Stimulated activated CD4-positive, alpha-beta T cell treated with anti-CD3 and anti-CD28 coated beads, TNF-alpha, amount 100 ng/mL, for 4 hours (primary cell): ENCODE results near the gene RREB1.

Source experiments
- DNase-seq, 3 experiments: peaks; one replicate each; pipeline ENCODE4 v3.0.0-alpha.2; 2020; ENCODE audit warnings: low read depth in 3 of 3

The RREB1 gene

DNA sequence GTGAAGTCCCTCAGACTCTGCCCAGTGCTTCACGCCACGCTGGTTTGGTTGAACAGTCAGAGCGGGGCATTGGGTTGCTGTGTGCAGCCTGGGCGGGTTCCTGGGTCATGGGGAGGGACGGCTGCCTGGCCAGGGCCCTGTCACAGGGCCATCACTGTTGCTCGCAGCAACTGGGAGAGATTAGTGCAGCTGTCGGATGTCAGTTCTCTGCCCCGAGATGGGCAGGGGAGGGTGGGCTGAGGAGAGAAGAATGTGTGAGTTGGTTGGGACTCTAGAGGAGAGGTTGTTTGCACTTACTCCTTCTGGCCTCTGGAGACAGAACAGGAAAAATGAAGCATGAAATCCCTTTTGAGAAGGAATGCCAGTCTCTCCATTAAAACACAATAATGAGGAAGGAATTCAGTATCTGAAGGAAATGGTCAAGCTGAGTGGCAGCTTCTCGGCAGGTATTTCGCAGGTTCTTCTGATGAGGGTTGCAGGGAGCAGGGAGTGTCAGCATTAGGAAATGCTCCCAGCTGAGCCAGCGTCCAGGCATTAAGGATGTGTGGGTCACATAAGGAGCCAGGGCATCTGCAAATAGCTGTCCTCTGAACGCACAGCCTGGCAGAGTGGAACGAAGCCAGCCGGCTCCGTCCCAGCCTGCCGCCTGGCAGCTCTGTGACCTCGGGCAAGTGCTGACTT, 109.3 kb downstream of the RREB1 start:
- no peak for DNase-seq

DNA sequence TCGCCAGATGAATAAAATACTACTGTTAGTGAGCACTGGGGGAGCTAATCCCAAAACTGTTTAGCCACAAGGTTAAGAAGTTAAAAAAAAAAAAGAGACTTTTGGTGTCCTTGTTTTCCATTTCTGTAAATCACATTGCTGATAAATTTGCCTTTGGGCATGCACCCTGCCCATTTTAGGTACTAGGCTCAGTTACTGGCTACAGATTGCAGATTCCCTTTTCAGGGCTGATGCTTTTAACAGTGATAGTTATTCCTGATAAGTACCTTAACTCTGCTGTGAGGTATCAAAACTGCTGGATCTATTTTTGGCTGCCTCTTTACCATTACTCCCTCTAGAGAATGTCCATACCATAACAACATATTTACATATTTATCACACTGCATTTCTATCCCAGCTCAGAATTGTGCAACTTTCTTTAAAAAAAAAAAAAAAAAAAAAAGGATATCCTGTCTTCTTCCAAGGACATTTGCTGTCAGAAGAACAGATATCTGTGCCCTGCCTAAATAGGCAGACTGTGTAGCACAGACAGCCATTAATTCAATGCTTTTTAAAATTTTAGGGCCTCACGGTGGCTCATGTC, 110.7 kb downstream of the RREB1 start:
- no peak for DNase-seq

DNA sequence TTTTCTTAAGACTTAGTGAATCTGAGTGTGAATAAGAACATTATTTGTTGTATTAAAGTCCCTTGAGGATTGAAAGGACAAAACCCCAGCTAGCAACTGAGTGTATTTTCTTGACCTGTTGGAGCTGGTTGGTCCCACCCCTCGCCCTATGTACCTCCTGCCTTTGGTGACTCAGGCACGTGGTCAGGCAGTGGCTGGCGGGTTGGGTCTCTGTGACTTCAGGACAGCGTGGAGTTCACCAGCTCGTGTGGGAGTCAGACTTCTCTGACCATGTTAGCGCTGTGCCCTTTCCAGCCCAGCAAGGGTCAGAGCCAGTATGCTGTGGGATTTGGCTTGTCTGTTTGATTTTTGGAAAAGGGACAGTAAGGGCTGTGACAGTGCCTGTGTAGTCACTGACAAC, 111.5 kb downstream of the RREB1 start:
- no peak for DNase-seq

DNA sequence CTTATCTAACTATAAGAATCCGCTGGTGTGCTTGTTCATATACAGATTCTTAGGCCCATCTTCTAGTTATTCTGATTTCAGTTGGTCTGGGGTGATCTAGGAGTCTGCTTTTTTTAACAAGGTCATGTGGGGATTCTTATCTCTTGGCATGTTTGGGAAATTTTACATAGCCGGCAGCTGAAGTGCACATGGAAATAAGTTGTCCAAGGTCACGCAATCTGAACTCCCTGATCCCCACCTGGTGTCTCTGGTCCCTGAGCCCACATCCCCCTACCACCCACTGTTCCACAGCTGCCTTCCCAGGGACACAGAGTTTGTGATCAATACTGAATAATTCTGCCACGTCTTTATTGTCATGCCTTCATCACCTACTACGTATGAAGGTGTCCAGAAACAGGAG, 114.4 kb downstream of the RREB1 start:
- DNase-seq, result no peak

DNA sequence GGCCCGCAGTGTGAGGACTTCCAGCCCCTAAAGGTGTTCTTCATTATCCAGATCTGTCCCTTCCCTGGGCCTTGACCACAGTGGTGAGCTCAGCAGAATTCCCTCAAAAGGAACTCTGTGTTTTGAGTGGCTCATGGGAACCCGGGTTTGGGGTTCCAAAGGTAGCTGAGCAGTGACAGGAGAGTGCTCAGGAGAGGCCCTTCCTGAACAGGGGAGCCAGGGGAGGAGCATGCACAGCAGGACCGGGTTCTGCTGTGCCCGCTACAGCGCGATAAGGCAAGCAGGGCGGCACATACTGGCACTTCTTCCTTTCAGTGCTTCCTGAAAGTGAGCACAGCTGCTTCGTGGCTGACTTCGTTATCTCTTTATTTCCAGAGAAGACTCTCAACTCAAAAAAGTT, 117.0 kb downstream of the RREB1 start:
- DNase-seq, result no peak

DNA sequence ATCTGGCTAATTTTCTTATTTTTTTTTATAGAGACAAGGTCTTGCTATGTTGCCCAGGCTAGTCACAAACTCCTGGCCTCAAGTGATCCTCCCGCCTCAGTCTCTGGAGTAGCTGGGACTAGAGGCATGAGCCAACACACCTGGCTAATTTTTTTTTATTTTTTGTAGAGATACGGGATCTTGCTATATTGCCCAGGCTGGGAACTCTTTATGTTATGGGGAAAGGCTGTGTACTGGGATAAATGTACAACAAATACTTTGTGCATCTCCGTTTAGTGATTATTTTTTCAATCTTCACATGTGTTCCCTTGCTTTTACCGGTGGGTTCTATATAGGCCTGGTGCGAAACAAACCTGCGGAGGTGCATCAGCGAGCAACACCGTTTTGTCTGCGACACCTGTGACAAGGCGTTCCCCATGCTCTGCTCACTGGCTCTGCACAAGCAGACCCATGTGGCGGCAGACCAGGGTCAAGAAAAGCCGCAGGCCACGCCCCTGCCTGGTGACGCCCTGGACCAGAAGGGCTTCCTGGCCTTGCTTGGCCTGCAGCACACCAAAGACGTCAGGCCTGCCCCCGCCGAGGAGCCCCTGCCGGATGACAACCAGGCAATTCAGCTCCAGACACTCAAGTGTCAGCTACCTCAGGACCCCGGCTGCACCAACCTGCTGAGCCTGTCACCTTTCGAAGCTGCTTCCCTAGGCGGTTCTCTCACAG, 121.1 kb downstream of the RREB1 start:
- DNase-seq, result no peak

DNA sequence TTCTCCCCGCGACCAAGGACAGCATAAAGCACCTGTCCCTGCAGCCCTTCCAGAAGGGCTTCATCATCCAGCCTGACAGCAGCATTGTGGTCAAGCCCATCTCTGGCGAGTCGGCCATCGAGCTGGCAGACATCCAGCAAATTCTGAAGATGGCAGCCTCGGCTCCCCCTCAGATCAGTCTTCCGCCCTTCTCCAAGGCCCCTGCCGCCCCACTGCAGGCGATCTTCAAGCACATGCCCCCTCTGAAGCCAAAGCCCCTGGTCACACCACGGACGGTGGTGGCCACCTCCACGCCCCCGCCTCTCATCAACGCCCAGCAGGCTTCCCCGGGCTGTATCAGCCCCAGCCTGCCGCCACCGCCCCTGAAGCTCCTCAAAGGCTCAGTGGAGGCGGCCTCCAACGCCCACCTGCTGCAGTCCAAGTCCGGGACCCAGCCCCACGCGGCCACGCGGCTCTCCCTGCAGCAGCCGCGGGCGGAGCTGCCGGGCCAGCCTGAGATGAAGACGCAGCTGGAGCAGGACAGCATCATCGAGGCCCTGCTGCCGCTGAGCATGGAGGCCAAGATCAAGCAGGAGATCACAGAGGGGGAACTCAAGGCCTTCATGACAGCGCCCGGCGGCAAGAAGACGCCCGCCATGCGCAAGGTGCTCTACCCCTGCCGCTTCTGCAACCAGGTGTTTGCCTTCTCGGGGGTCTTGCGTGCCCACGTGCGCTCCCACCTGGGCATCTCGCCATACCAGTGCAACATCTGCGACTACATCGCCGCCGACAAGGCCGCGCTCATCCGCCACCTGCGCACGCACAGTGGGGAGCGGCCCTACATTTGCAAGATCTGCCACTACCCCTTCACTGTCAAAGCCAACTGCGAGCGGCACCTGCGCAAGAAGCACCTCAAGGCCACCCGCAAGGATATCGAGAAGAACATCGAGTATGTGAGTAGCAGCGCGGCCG, 121.9 kb downstream of the RREB1 start:
- no peak for DNase-seq

DNA sequence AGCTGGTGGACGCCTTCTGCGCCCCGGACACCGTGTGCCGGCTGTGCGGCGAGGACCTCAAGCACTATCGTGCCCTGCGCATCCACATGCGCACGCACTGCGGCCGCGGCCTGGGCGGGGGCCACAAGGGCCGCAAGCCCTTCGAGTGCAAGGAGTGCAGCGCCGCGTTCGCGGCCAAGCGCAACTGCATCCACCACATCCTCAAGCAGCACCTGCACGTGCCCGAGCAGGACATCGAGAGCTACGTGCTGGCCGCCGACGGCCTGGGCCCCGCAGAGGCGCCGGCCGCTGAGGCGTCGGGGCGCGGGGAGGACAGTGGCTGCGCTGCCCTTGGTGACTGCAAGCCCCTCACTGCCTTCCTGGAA, 122.5 kb downstream of the RREB1 start:
- no peak for DNase-seq

DNA sequence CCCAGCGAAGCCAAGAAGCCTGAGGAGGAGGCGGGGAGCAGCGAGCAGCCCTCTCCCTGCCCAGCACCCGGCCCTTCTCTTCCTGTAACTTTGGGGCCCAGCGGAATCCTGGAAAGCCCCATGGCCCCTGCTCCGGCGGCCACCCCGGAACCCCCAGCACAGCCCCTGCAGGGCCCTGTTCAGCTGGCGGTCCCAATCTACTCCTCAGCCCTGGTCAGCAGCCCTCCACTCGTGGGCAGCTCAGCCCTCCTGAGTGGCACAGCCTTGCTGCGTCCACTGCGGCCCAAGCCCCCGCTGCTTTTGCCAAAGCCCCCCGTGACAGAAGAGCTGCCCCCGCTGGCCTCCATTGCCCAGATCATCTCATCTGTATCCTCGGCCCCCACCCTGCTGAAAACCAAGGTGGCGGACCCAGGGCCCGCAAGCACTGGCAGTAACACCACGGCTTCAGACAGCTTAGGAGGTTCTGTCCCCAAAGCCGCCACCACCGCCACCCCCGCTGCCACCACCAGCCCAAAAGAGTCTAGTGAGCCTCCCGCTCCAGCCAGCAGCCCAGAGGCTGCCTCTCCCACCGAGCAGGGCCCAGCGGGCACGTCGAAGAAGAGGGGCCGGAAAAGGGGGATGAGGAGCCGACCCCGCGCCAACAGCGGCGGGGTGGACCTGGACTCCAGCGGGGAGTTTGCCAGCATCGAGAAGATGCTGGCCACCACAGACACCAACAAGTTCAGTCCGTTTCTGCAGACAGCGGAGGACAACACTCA, 123.4 kb downstream of the RREB1 start:
- DNase-seq, result no peak

DNA sequence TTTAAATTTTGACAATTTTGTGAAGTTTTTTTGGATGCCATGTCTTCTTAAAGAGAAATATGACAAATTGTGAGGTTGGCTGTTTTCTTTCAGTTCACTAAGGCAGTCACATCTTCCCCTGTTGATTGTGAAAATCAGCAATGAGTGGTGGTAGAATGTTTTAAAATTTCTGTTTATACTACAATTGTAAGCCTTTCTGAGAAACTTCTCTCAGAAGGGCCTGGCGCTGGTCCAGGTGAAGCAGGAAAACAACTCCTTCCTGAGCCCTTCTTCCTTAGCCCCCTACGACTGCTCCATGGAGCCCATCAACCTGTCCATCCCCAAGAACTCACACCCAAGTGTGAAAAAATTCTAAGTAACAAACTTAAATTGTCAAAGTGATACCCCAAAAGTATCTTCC, 124.6 kb downstream of the RREB1 start:
- DNase-seq, result no peak

DNA sequence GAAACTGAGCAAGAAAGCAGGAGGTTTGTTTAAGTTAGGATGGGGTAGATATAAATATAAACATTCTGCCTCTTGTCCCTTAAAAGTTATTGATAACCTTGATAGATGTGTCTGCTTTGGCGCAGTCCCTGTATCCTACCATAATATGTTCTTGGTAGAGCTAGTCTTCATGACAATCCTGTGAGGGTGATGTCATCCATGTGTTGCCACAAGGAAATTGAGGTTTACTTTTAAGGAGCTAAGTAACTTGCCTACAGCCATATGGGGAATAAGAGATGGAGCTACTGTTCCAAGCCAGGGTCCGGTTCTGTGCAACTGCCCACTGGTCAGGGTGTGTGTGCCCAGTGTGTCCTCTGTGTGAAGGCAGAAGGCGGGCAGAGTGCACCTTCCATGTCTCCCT, 126.8 kb downstream of the RREB1 start:
- DNase-seq, result no peak

DNA sequence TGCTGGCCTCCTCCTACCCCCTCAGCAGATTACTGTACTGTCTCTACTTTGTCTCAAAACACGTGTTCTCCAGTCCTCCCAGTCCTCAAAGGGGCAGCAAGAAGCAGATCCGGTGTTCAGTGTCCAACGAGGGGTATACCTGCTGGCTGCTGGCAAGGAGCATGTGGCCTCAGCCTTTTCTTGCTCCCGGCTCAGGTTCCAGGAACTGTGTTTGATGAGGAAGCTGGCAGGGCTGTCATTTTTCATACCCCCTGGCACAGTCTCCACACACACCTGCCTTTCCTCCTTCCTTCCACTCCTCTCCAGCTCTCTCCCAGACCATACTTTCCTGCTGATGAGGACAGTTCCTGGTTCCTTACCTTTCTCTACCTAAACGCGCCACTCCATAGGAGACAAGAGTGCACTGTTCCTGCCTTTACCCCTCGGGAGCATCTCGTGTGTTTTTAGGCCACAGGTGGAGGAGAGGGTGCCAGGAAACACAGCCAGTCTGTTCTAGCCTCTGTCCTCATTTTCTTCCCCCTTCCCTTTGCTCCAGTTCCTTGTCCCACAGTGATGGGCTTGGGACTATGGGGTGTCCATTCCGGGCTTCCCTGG, 128.0 kb downstream of the RREB1 start:
- no peak for DNase-seq

DNA sequence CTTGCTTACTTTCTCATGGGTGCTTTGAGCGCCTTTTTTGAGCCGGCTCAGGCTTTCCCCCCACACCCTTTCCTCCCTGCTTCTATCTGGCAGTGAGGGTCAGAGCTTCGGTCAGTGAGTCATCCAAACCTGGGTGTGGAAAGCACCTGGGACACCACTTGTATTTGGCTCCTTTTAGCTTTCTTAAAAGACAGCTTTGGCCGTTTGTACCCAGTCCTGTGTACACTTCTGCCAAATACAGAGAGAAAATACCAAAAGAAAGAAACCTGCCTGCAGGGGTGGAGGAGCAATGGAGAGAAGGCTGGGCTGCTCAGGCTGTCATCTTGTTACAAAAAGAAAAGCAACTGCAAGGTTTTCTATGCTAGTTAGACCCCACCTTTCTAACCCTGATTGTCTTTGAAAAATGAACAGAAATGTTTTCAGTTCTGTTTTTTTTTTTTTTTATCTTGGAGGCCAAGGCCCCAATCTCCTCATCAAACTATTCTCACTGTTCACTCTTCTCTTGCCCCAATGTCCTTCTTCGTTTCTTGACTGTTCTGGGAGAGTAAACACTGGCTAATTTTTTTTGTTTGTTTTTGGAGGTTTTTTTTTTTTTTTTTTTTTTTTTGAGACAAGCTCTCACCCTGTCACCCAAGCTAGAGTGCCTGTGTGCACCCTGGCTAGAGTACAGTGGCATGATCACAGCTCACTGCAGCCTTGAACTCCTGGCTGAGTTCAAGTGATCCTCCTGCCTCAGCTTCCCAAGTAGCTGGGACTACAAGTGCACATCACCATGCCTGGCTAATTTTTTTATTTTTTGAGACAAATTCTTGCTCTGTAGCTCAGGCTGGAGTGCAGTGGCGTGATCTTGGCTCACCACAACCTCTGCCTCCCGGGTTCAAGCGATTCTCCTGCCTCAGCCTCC, 128.8 kb downstream of the RREB1 start:
- no peak for DNase-seq

DNA sequence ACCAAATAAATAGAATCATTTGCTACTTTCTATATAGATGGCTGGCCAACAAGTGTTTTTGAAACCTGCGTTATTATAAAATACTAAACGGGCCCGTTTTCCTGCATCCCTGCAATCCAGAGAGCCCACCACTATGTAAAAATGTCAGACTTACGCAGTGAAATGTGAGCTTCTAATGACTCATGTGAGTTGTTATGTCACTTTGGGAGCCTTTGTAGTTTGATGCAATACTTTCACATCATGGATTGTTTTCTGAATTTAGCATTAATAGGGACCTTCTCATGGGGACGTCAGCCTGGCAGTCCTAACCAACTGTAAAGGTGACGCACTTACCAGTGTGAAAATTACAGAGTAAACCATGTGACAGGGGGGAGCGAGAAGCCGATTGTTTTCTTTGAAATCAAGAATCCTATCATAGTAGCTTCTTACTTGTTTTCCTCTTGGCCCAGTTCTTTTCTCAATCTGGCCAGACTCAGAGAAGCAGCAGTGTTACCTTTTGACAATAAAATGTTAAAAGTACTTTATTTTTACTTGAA, 130.0 kb downstream of the RREB1 start:
- DNase-seq, result no peak

DNA sequence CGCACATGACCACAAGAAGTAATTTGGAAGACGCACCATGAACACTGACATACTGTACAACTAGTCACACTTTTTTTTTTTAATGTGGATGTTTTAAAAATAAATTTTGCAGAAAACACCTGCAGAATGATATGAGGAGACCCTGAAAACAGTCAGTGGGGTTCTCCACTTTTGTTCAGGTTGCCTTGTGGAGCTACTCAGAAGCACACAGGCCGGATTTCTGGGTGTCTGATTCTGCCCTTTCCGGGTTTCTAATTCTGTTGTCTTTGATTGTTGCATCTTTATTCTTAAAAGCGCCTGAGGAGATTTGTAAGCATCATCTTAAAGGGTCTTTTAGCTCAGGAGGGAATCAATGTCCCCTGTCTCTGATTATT, 130.8 kb downstream of the RREB1 start:
- DNase-seq, result no peak

DNA sequence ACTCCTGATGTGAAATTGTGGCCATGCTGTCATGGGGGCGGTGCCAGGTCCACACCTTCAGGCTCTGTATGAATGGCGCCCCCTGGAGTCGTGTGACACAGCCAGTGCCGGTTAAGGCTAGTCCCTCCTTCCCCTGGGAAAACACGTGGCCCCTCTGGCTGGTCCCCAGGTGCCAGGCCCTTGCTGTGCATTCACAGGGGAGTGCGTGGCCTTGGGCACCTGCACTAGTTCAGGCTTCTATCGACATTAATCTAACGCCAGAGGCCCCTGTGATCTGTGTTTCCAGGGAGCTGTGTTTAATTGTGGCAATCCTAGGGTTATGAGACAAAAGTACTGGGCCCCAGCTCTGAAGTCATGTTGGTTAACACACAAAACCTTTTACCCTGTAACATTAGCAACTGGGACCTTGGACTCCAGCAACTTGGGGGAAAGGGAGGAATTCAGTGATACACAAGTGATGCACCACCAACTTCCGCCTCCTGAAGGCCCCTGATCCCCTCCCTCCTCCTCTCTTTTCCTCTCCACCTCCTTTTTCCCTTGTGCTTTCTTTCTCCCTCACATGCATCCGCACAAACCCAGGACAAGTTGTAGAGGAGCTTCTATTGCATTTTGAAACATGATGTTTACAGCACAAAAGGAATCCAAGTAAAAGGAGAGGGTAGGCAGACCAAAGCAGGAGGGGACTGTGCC, 131.3 kb downstream of the RREB1 start:
- DNase-seq, result peak; percentile 26 to 63 (median 49)

DNA sequence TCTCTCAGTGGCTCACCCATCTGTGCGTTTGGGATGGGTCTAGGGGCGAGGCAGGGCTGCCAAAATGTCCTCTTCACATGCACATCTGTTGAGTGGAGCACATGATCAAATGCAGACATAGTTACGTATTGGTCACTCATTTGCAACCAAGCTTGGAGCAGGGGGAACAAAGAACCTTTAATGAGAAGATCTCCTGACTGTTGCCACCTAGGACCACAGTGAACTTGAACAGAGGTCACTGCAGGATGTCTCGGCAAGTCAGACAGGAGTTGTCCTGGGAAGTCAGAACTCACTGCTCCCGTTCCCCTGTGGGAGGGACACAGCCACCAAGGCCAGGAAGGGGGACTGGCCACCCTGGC, 131.8 kb downstream of the RREB1 start:
- no peak for DNase-seq

DNA sequence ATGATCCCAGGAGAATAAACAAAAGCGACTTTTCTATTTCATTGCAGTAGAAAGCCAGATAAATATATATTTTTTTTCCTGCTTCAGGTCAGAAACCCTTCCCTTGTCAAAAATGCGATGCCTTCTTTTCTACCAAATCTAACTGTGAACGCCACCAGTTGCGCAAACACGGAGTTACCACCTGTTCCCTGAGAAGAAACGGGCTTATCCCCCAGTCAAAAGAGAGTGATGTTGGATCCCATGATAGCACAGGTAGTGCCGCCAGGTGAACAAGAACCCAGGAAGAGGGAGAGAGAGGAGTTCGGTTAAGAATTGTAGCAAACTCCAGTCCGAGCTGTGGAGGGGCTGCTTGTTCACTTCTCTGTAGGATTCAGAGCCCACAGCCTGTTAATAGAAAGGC, 132.6 kb downstream of the RREB1 start:
- DNase-seq, result no peak

DNA sequence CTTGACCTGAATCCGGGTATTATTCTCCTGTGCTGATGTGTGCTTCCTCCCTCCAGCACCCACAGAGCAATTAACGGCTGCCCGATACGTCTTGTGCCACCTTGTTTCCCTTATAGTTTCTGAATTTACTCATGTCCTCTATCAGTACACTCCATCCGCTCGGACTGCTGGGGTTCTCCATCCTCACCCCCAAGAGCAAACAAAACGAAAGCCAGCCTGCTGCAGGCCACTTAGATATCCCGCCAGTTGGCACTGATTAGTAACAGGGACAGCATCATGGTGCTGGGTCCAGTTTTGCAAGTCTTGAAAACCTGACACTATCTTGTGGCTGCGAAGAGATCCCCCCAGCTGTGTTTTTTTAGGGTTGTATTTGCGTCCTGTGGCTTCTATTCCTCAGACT, 133.4 kb downstream of the RREB1 start:
- DNase-seq, result no peak
